Measurements from ENCODE around the gene TPRX1.
A peak's percentile ranks its signal among the peaks of the same experiment; 100 is the strongest.
"Not testable (repeated sequence)": the region's sequence is repeated elsewhere in the genome, so short reads cannot be mapped to it uniquely, and the experiment has no call there.

The TPRX1 gene, protein sequence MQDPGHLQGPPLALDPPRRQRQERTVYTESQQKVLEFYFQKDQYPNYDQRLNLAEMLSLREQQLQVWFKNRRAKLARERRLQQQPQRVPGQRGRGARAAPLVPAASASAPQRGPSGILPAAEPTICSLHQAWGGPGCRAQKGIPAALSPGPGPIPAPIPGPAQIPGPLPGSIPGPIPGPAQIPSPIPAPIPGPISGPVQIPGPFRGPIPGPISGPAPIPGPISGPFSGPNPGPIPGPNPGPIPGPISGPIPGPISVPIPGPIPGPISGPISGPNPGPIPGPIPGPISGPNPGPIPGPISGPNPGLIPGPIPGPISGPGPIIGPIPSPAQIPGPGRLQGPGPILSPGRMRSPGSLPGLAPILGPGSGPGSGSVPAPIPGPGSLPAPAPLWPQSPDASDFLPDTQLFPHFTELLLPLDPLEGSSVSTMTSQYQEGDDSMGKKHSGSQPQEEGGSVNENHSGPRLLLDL

DNA sequence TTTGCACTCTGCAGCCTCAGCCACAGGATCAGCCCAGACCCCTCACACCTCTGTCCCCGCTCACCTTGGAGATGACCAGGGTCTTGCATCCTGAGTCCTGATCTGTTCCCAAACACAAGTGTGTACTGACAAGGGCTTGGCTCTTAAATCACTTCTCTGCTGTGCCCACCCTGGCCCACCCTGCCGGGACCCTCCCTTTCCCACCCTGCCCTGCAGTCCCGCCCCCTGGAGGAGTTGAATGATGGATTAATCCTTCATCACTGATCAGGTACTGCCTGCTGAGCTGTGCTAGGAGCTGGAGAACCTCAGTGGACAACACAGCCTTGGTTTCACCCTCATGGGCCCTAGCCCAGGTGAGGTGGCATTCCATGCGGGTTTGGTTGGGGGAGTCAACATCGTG, at the start of gene TPRX1:
Gene TPRX1, minus strand, starts transcription at position 101 of the 400 bp plus-strand sequence. Its CDS starts 12 bp downstream, at position 89.
- not testable (repeated sequence) for DNase-seq

DNA sequence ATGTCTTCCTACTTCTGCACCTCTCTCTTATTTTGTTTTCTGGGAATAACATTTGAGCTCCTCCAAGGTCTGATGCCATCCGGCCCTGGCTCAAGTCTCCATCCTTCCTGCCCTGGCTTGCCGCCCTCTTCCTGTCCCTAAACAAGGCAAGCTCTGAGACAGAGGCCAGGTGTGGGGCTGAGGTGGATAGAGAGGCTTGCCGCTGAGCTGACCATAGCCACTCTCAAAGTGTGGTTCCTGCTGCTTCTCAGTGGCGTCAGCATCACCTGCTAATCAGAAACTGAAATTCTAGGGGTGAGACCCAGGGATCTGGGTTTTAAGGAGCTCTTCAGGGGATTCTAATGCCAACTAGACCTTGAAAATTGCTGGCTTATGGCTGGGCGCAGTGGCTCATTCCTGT, 48.7 kb upstream of the TPRX1 start:
- no peak for DNase-seq

DNA sequence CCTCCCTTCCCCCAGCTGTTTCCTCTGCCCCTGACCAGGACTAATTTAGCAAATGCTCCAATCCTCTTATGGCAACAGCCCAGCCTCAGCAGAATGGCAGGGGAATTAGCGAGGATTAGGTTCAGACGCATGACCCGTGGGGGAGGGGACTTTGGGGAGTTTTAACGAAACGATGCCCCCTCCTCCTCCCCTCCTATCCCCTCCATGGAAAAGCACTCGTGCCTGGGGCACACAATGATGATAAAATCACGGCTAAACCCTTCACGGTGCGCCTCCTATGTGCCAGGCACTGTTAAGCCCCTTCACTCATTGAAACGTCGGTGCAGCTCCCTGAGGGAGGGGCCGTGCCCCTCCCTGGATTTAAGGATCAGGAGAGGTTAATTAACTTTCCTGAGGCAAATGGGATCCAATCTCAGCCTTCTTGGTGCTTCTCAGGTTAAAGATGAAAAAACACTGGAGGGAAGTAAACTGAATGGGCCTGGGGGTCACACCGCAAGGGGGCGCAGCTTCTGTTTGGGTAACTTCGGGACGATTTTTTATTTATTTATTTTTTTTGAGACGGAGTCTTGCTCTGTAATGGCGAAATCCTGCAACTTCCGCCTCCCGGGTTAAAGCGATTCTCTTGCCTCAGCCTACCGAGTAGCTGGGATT, 44.6 kb upstream of the TPRX1 start:
- DNase-seq = peak; percentile 6 to 18

DNA sequence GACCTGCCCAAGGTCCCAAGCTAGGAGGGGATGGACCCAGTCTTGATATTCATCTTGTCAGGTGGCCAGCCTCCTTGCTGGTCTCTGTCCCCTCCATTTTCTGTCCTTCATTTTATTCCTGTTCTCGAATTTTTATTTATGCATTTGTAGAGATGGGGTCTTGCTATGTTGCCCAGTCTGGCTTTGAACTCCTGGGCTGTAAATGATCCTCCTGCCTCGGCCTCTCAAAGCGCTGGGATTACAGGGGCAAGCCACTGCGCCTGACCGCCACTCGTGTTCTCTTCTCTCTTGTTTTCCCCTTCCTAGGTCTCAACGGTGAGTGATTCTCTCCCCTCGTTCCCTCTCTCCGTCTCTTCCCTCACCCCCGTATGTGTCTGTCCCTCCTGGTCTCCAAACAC, 44.1 kb upstream of the TPRX1 start:
- DNase-seq = no peak

DNA sequence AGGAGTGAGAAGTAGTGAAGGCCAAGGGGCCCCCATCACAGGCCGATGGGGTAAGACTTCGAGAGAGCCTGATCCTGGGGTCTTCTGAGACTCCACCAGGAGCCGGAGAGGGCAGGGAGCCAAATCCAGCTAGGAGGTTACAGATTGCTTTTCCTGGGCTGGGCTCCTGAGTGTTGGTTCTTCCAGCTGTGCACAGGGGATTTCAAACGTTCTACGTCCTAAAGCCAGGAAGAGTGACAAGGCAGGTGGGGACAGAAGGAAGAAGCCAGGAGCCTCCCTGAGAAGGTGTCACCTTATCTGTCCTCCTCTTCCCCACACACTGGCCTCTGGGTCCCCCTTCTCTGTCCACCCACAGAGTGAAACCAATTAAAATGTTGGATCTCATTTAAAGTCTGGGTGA, 38.6 kb upstream of the TPRX1 start:
- no peak for DNase-seq

DNA sequence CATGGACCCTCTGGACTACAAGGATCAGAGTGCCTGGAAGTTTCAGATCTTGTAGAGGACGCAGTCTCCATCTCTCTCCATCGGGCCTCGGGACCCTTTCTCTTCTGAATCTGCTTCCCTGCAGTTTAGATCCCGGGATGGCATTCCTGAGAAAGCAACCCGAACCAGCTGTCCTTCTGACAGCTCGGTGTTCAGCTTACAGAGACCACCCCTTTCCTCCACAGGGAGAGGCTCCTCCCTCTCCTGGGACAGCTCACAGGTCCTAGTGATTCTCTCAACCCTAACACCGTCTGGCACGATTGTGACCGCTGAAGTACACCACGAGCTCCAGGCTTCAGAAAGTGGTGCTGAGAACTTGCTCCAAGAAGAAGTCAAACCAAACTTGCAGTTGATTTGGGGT, 35.6 kb upstream of the TPRX1 start:
- no peak for DNase-seq

DNA sequence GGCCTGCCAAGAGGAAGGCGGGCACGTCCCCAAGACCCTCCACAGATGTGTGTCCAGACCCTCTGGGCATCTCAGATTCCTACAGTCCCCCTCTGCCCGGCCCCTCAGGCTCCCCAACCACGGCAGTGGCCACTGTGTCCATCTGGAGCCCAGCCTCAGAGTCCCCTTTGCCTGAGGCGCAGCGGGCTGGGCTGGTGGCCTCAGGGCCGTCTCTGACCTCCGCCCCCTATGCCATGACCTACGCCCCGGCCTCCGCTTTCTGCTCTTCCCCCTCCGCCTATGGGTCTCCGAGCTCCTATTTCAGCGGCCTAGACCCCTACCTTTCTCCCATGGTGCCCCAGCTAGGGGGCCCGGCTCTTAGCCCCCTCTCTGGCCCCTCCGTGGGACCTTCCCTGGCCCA, 35.1 kb upstream of the TPRX1 start:
- no peak for DNase-seq

DNA sequence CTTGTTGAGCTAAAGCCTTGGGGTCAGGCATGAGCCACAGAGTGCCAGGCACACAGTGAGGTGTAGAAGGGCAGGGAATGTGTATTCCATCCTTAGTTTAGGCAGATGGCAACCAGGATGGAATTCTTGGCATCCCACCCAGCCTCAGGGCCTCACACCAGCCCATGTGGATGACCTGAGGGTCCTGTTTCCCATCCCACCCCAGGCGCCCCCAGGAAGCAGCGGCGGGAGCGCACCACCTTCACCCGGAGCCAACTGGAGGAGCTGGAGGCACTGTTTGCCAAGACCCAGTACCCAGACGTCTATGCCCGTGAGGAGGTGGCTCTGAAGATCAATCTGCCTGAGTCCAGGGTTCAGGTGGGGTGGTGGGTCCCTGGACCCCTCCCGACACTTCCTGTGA, 31.7 kb upstream of the TPRX1 start:
- DNase-seq = no peak

DNA sequence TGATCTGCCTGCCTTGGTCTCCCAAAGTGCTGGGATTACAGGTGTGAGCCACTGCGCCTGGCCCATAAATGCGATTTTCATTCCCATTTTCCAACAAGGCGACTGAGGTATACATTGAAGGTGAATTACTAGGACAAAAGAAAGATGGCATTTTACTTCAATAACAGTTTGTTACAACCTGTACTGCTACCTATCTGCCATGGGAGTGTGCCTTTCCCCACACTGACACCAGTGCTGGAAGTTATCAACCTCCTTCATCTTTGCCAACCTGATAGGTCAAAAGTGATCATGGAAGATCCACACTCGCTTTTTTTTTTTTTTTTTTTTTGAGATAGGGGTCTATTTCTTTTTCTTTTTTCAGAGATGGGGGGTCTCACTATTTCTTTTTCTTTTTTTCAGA, 28.4 kb upstream of the TPRX1 start:
- no peak for DNase-seq

DNA sequence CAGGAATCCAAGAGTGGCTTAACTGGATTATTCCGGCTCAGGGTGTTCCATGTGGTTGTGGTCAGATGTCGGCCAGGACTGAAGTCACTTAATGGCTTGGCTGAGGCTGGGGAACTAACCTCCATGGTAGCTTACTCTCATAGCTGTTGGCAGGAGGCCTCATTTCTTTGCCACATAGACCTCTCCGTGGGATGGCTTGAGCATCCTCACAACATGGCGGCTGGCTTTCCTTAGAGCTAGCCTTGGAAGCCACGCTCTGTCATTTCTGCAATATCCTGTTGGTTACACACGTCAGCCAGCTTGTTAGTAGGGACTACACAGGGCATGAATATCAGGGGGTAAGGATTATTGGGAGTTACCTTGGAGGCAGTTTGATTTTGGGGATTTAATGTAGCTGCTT, 22.4 kb upstream of the TPRX1 start:
- no peak for DNase-seq

DNA sequence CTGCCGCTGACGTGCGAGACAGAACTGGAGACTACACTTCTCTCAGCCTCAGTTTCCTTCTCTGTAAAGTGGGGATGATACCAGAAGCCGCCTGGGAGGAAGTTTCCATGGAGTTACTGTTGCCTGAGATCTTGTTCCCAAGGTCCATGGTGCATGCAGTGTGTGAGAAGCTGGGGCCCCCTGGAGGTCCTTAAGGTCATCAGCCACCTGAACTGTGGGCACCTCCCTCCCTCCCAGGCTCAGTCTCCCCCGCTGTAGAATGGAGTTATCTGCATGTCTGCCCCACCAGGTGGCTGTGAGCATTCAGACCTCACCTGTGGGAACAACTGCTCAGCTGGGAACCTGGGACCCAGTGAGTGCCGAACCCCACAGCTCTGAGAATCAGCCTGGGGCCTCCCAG, 20.0 kb upstream of the TPRX1 start:
- DNase-seq = no peak

DNA sequence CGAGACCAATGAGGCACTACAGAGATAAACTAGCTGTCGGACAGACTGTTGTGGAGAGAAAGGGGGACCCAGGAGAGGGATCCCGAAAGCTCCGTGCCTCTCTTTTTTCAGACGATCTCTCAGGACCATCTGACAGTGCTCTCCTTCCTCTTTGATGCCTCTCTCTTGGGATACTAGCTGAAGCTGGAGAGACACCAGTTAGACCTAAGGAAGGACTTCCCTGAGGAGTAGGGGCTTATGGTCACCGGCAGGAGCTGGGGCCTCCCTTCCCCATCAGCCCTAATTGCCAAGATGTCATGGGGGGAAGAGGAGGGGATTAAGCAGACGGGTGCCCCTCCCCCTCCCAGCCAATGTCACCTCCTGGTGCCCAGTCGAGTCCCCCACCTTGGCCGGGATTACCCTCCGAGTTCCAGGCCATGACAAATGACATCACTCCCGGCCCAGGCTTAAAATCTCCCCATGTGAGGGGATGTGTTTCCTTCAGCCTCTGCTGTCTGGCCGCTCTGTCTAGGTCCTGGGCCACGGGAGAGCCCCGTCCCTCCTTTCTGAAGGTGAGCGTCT, 17.2 kb upstream of the TPRX1 start, which contains the start of gene CRX:
Gene CRX, plus strand, starts transcription at position 478 of the 561 bp plus-strand sequence. CDS start 12,507 bp downstream, outside the sequence.
- DNase-seq = no peak

DNA sequence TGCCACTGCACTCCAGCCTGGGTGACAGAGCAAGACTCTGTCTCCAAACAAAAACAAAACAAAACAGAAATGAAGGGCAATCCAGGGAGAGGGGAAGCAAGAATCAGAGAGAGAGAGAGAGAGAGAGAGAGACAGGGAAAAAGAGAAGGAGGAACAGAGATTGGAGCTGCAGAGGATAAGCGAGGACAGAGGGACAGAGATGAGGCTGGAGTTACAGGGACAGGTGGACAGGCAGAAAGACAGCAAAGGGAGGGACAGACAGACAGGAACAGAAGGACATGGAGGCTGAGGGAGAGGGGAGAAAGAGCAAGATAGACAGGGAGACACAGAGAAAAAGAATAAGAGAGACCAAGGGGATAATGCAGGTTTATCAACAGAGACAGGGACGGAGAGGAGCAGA, 16.1 kb upstream of the TPRX1 start:
- DNase-seq = no peak

DNA sequence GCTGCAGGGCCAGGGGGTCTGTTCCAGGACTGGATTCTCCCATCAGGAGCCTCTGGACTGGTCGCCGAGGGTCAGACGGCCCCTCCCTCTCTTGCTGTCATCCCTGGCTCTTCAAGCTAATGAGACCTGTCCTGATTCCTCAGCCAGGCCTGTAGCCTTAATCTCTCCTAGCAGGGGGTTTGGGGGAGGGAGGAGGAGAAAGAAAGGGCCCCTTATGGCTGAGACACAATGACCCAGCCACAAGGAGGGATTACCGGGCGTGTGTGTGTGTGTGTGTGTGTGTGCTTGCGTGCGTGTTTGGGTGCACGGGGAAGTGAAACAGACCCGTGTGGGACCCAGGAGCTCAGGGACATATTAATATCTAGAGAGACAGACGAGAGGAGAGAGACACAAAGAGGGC, 15.5 kb upstream of the TPRX1 start:
- DNase-seq = no peak

DNA sequence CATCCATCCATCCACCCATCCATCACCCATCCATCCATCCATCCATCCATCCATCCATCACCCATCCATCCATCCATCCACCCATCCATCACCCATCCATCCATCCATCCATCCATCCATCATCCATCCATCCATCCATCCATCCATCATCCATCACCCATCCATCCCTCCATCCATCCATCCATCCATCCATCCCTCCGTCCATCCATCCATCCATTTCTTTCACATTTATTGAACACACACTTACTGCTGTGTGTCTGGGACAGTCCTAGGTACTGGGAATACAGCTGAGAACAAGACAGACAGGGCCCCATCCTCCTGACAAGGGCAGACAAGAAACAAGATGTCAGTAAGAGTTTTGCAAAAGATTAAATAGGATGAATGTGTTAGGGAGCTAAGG, 13.9 kb upstream of the TPRX1 start:
- DNase-seq = not testable (repeated sequence)

DNA sequence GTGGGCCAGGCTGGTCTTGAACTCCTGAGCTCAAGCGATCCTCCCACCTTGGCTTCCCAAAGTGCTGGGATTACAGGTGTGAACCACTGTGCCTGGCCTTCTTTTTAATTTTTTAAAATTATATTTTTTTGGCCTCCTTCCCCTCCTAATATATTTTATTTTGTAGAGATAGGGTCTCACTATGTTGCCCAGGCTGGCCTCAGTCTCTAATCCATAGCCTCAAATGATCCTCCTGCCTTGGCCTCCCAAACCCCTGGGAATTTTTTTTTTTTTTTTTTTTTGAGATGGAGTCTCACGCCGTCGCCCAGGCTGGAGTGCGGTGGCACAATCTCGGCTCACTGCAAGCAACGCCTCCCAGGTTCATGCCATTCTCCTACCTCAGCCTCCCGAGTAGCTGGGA, 11.9 kb upstream of the TPRX1 start:
- not testable (repeated sequence) for DNase-seq

DNA sequence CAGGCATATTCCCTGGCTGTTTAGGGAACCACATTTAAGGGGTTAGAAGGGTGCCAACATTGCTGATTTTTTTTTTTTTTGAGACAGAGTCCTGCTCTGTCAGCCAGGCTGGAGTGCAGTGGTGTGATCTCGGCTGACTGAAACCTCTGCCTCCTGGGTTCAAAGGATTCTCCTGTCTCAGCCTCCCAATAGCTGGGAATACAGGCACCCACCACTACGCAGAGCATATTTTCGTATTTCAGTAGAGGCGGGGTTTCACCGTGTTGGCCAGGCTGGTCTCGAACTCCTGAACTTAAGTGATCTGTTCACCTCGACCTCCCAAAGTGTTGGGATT, 9.6 kb upstream of the TPRX1 start:
- no peak for DNase-seq

DNA sequence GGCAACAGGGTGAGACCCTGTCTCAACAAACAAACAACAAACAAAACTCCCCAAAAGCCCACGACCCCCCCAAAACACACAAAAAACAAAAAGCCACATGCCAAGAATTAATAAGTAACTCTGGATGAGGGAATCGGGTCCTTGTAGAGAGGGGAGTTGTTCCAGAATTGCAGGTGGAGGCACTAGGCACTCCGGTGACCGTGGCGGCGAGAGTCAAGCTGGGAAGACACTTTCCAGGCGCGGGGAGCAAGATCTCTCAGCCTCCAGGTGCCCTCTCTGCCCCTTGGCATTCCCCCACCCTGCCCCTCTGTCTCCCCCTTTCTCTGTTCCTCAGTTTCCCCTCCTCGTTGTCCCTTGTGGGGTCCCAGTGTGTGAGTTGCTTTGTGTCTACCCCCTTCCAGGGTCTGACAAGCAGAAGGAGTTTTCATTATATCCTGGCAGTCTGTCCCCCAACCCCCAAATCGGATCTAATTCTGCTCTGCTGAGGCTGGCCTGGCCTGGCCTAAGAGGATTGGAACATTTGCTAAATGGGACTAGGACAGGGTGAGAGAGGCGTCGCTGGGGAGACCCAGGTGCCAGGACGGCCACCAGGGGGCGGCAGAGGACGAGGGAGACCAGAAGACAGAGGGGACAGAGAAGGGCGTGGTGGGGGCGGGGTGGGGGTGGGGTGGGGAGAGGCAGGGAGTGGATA, 9.1 kb upstream of the TPRX1 start:
- DNase-seq = peak; percentile 67 to 81

DNA sequence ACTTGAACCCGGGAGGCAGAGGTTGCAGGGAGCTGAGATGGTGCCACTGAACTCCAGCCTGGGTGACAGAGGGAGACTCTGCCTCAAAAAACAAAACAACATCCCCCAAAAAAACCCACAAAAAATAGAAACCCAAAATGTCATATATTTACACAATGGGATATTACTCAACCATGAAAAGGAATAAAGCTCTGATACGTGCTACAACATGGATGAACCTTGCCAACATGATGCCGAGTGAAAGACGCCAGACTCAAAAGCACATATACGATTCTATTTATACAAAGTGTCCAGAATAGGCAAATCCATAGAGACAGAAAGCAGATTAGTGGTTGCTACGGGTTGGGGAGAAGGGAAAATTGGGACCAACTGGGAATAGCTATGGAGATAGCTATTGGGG, 2.1 kb upstream of the TPRX1 start:
- DNase-seq = no peak

DNA sequence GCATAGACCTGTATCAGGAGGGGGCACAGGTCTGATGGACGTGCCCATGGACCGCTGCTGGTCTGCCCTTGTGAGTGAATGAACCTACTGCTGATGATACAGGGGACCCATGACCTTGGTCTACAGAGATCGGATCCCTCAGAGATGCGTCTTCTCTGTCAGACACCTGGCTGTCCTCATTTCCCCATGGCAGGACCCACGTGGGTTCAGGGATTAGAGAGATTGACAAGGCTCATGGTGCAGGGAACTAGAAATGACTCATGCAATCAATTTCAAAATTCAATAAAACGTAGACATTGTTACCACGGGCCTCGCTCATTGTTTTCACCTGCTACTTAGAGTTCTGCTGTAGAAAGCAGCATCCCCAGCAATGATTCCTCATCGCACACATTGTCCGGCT, 962 bp upstream of the TPRX1 start:
- DNase-seq = no peak

DNA sequence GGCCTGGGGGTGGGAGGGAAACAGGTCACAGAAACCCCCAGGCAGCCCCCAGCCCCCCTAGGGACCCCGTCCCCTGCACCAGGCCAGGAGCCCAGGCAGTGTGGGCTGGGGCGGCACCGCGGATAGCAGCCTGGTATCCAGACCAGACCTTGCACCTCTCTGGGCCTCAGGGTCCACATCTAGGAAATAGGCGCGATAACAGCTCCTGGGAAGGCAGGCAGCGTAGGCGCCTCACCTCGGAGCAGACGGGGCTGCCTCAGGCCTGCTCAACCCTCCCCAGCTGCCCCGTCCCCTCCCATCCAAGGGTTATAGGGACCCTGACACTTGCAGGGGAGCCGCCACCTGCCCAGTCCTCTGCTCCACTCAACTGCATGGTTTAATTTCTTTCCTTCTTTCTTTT, 680 bp downstream of the TPRX1 start:
- DNase-seq = not testable (repeated sequence)

DNA sequence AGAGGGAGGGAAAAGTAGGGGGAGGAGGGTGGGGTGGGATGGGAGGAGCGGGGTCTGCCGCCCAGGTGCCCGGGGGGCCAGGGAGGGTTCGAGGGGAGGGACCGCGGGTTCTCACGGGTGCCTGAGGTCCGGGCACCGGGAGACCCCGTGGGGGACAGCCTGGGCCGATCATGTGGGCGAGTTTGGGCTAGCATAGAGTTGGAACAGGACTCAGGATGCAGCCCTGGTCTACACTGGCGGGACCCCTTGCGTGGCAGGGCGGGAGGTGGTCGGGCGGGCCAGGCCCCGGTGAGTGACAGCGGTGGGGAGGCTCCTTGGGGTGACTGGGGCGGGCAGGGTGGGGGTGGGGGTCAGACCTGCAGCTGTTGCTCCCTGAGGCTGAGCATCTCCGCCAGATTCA, 1.2 kb downstream of the TPRX1 start:
- not testable (repeated sequence) for DNase-seq

DNA sequence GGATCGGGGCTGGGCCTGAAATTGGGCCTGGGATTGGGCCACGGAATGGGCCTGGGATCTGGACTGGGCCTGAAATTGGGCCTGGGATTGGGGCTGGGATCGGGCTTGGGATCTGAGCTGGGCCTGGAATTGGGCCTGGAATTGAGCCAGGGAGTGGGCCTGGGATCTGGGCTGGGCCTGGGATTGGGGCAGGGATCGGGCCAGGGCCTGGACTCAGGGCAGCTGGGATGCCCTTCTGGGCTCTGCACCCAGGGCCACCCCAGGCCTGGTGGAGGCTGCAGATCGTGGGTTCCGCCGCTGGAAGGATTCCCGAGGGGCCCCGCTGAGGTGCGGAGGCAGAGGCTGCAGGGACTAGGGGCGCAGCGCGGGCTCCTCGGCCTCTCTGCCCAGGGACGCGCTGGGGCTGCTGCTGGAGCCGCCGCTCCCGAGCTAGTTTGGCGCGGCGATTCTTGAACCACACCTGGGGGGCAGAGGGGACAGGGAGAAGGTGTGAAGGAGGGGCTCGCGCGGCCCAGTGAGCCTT, 1.8 kb downstream of the TPRX1 start:
- DNase-seq = no peak

Data from activated CD4-positive, alpha-beta T cell treated with anti-CD3 and anti-CD28 coated beads for 4 hours (primary cell).